BLaER1 (cell line): ENCODE results near the gene ADGRG3.

ENCODE experiments used
- H3K27ac ChIP-seq: shearing (Covaris generic); formaldehyde crosslinking; 2 replicates; pipeline ENCODE4 v1.8.1; 2022
- H3K27me3 ChIP-seq: shearing (Covaris generic); formaldehyde crosslinking; 2 replicates; pipeline ENCODE4 v1.8.1; 2022
- H3K36me3 ChIP-seq: shearing (Covaris generic); formaldehyde crosslinking; 2 replicates; pipeline ENCODE4 v1.8.1; 2022
- H3K4me1 ChIP-seq: shearing (Covaris generic); formaldehyde crosslinking; 2 replicates; pipeline ENCODE4 v1.8.1; 2022
- H3K4me2 ChIP-seq: shearing (Covaris generic); formaldehyde crosslinking; 2 replicates; pipeline ENCODE4 v1.8.1; 2022
- H3K4me3 ChIP-seq: shearing (Covaris generic); formaldehyde crosslinking; 2 replicates; pipeline ENCODE4 v1.8.1; 2022
- H3K9ac ChIP-seq: shearing (Covaris generic); formaldehyde crosslinking; 2 replicates; pipeline ENCODE4 v1.8.1; 2022
- H3K9me3 ChIP-seq: shearing (Covaris generic); formaldehyde crosslinking; 2 replicates; pipeline ENCODE4 v1.8.1; 2022
- H4K20me1 ChIP-seq: shearing (Covaris generic); formaldehyde crosslinking; 2 replicates; pipeline ENCODE4 v1.8.1; 2022
- Cebpa-rat ChIP-seq: shearing (Covaris generic); IDR thresholded peaks from 2 replicates; pipeline ENCODE4 v1.8.1; 2022

ADGRG3 gene

DNA sequence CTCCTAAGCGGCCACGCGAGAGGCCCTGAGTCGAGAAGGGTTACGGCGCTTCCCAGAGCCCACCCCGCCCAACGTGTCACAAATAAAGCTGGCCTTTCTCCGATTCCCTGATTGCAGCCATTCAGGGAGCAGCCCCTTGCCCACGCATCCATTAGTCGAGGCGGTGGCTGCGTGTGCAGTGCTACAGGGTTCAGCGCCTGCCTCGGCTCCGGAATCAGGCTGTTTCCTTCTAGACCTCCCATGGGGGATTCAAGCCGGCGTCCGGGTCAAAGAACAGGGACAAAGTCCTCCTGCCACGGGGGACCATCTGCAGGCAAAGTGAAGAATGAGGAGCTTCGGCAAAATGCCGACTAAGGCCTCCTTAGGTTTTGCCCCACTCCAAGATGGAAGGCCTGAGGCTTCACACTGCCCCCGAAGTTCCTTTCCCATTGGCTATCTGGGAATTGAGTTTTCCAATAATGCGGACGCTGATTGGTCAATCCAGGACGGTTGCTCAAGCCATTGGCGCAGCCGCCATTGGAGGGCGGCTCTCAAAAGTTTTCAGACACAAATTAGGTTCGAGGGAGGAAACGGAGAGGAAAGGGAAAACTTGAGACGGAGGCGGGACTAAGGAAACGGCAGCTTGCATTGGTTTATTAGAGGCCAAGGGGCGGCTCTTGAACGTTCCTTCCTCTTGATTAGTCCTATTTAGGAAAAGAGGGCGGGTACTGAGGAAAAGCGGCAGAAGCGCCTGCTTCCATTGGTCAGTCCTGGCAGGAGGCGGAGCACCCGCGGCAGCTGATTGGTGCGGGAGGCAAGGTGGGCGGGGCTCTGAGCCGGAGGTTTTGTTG, 67.0 kb downstream of the ADGRG3 start:
- peak overlapping the region; percentile 92 for H3K4me3 ChIP-seq
- H3K4me1 ChIP-seq, result peaks cover 48% of the 10 kb centered on the region
- H3K9ac ChIP-seq, result peak overlapping the region; percentile 94
- H3K27me3 ChIP-seq, result no peaks in the 10 kb centered on the region
- H3K27ac ChIP-seq, result peak overlapping the region; percentile 97
- peaks cover 31% of the 10 kb centered on the region for H3K36me3 ChIP-seq
- H3K9me3 ChIP-seq, result peaks cover 11% of the 10 kb centered on the region; the same call in 1 of the 2 replicates
- no peaks in the 10 kb centered on the region for H4K20me1 ChIP-seq
- TF ChIP-seq Cebpa-rat, result no peak
- H3K4me2 ChIP-seq, result peak overlapping the region; percentile 99

DNA sequence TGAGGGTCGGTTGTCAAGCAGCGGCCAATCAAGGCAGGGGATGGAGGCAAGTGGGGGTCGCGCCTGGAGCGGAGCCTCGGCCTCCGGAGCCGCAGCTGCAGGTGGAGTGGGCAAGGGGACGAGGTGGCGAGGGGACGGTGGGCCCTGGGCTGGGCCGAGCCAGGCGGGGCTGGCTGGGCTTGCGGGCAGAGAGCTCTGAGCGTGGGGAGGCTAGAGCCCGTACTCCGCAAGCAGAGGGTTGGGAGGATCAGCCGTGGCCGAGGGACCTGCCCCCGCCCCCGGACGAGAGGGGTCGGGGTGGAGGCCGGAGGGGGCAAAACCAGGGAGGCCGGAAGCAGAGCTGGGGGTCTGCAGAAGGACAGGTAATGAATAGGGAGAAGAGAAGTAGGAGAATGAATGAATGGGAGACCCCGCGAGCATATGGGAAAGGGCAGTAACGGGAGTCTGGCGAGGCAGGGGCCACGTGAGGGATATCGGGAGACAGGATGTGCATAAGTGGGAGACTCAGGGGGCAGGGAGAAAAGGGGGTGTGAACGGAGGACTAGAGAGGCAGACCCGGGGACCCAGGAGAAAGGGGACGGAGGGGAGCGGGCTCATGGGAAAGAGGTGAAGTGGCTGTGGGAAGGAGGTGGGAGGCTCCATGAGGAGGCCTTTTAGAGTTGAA, 67.8 kb downstream of the ADGRG3 start, which contains the start of gene KATNB1:
Gene KATNB1, plus strand, starts transcription at position 16 of the 664 bp plus-strand sequence. CDS start 1,474 bp downstream, outside the sequence.
- H3K4me1 ChIP-seq, result peaks cover 56% of the 10 kb centered on the region
- no peak for TF ChIP-seq Cebpa-rat
- peaks cover 37% of the 10 kb centered on the region for H3K36me3 ChIP-seq
- H3K27me3 ChIP-seq, result no peaks in the 10 kb centered on the region
- peak within 1 kb of the TSS; percentile 97 for H3K27ac ChIP-seq
- peak within 1 kb of the TSS; percentile 94 for H3K9ac ChIP-seq
- H3K4me2 ChIP-seq, result peak within 1 kb of the TSS; percentile 99
- H3K4me3 ChIP-seq, result peak within 1 kb of the TSS; percentile 92
- peaks cover 11% of the 10 kb centered on the region; the same call in 1 of the 2 replicates for H3K9me3 ChIP-seq
- H4K20me1 ChIP-seq, result no peaks in the 10 kb centered on the region

DNA sequence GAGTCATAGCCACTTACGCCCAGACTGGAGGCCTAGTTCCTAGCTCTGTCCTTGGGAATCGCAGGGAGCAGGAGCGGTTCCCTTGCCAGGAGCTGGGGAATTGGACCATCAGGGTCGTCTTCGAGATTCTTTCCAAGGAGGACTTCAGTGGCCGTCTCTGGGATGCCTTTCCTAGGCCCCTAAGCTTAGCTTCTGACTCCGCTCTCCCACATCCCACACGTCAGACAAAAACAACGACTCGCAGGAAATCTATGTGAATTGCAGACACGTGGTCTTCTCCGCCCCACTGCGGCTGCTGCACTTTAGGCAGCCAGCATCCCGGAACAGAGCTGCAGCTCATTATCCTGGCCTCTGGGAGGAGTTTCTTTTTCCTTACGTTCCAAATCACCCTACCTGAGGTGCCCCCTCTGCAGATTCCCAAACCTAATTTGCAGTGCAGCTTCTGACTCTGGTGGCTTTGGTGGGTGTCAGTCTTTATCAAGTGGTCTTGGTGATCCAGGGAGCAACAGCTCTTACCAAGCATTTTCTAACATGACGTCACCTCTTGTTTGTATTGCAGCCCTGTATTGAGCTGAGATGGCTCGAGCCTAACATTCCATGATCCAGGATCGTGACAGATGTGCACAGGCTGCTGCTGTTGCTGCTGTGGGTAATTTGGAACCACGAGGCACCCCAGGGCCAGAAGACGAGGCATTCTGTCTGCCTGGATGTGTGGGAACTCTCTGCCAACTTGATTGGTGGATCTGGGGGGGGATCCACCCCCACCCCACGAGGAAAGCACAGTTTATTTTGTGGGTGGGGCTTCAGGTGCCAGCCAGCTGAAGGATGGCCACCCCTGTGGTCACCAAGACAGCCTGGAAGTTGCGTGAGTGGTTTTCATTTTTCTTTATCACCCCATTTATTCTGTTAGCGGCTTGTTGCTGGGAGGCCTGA, 68.6 kb downstream of the ADGRG3 start:
- TF ChIP-seq Cebpa-rat, result no peak
- Histone ChIP-seq H3K36me3 (peaks cover 39% of the 10 kb centered on the region), H3K4me2 (peak overlapping the region; percentile 95)

DNA sequence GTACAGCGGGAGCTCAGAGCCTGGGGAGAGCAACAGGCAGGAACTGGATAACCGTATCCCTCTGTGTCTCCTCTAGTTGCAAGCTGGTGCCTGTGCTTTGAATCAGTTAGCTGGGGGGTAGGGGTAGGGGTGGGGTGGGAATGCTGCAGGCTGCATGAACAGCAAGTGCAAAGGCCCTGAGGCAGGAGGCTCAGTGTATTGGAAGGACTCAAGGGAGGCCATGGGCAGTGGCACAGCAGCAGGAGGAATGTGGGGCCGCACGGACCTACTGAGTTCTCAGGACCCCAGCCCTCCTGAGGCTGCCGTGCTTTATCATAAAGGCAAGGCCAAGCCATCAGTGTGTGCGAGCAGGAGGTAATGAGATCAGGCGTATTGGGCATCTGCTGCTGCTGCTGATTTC, 70.7 kb downstream of the ADGRG3 start:
- no peaks in the 10 kb centered on the region for H3K9me3 ChIP-seq
- H3K9ac ChIP-seq, result no peak overlapping the region
- H3K4me2 ChIP-seq, result peak overlapping the region; percentile 12; the same call in 1 of the 2 replicates
- H3K27me3 ChIP-seq, result no peaks in the 10 kb centered on the region
- H3K36me3 ChIP-seq, result peaks cover 44% of the 10 kb centered on the region
- H3K4me3 ChIP-seq, result no peak overlapping the region
- no peak for TF ChIP-seq Cebpa-rat
- peaks cover 85% of the 10 kb centered on the region for H3K4me1 ChIP-seq
- no peaks in the 10 kb centered on the region for H4K20me1 ChIP-seq
- 0 out of 2 replicates have a peak overlapping the region, but pooled peaks have one; percentile 86 for H3K27ac ChIP-seq

More for the DNA sequence above, 68.6 kb downstream of the ADGRG3 start:
- peaks cover 11% of the 10 kb centered on the region; the same call in 1 of the 2 replicates for H3K9me3 ChIP-seq
- H4K20me1 ChIP-seq, result no peaks in the 10 kb centered on the region
- peaks cover 64% of the 10 kb centered on the region for H3K4me1 ChIP-seq
- H3K27ac ChIP-seq, result peak overlapping the region; percentile 66
- no peaks in the 10 kb centered on the region for H3K27me3 ChIP-seq
- peak overlapping the region; percentile 92 for H3K4me3 ChIP-seq
- peak overlapping the region; percentile 82 for H3K9ac ChIP-seq
